ENCODE results near the gene OR2A5. TPM values are rescaled to one million over a fixed set of nuclear protein-coding genes. Genes with fewer than 3 reads are reported as not detected.
A peak's percentile ranks its signal among the peaks of the same experiment; 100 is the strongest.
"Not testable (repeated sequence)": the region's sequence is repeated elsewhere in the genome, so short reads cannot be mapped to it uniquely, and the experiment has no call there.

OR2A5 gene
- total RNA-seq, 1 experiment from 2014 or later: not detected

- no peak for DNase-seq (ENCODE audit: low read depth)
Measured at GRCh38 chr7:144032985-144033709, 15.6 kb upstream of the OR2A5 start.

- DNase-seq (ENCODE audit: low read depth): no peak
Measured at GRCh38 chr7:144035385-144035784, 13.4 kb upstream of the OR2A5 start.

GRCh38 chr7:144036302-144036885, 12.4 kb upstream of the OR2A5 start:
- no peak for DNase-seq (ENCODE audit: low read depth)

GRCh38 chr7:144037414-144038035, 11.2 kb upstream of the OR2A5 start:
- DNase-seq (ENCODE audit: low read depth): no peak

- no peak for DNase-seq (ENCODE audit: low read depth)
Measured at GRCh38 chr7:144038887-144039286, 9.9 kb upstream of the OR2A5 start.

GRCh38 chr7:144049491-144049890, 743 bp downstream of the OR2A5 start:
- DNase-seq (ENCODE audit: low read depth): no peak

- DNase-seq (ENCODE audit: low read depth): peak; percentile 17
Measured at GRCh38 chr7:144050093-144050492, 1.3 kb downstream of the OR2A5 start.

- DNase-seq (ENCODE audit: low read depth): not testable (repeated sequence)
Measured at GRCh38 chr7:144050884-144051283, 2.1 kb downstream of the OR2A5 start.

- peak; percentile 37 for DNase-seq (ENCODE audit: low read depth)
Measured at GRCh38 chr7:144057954-144058353, 9.2 kb downstream of the OR2A5 start.

- DNase-seq (ENCODE audit: low read depth): no peak
Measured at GRCh38 chr7:144063710-144064109, 15.0 kb downstream of the OR2A5 start.

GRCh38 chr7:144069511-144069910, 20.8 kb downstream of the OR2A5 start, which contains the start of gene OR2A25:
TSS of gene OR2A25 (plus strand) at chr7:144069811. CDS start at chr7:144074220, 4,409 bp downstream.
- DNase-seq (ENCODE audit: low read depth): no peak

- no peak for DNase-seq (ENCODE audit: low read depth)
Measured at GRCh38 chr7:144069953-144070352, 21.2 kb downstream of the OR2A5 start.

- no peak for DNase-seq (ENCODE audit: low read depth)
Measured at GRCh38 chr7:144074374-144074773, 25.6 kb downstream of the OR2A5 start.

GRCh38 chr7:144085978-144086377, 37.2 kb downstream of the OR2A5 start, which contains the start of gene OR2A12:
TSS of gene OR2A12 (plus strand) at chr7:144086278. CDS start at chr7:144095108, 8,830 bp downstream.
- DNase-seq (ENCODE audit: low read depth): no peak

- DNase-seq (ENCODE audit: low read depth): no peak
Measured at GRCh38 chr7:144086730-144087129, 38.0 kb downstream of the OR2A5 start.

GRCh38 chr7:144087230-144087629, 38.5 kb downstream of the OR2A5 start:
- no peak for DNase-seq (ENCODE audit: low read depth)

GRCh38 chr7:144090667-144091066, 41.9 kb downstream of the OR2A5 start:
- DNase-seq (ENCODE audit: low read depth): no peak

GRCh38 chr7:144098776-144099175, 50.0 kb downstream of the OR2A5 start:
- DNase-seq (ENCODE audit: low read depth): no peak

- no peak for DNase-seq (ENCODE audit: low read depth)
Measured at GRCh38 chr7:144100607-144101006, 51.9 kb downstream of the OR2A5 start.

- no peak for DNase-seq (ENCODE audit: low read depth)
Measured at GRCh38 chr7:144102041-144102440, 53.3 kb downstream of the OR2A5 start.

- no peak for DNase-seq (ENCODE audit: low read depth)
Measured at GRCh38 chr7:144105211-144105610, 56.5 kb downstream of the OR2A5 start.
